NCI-H2081 treated with DMSO at 0.1 percent for 48 hours (cell line): Measurements from ENCODE around the gene MRPL9.

Source experiments
- DNase-seq: peaks from one replicate; lab custom pipeline; 2025; lab: John Stamatoyannopoulos, UW

MRPL9 gene

GRCh38 chr1:151762941-151763921, at the start of gene MRPL9:
MRPL9 (minus strand) TSS chr1:151763496; CDS start chr1:151763479, 17 bp downstream.
- DNase-seq: peak; percentile 15

- no peak for DNase-seq
Observed at GRCh38 chr1:151811181-151811580, 47.9 kb upstream of the MRPL9 start.

GRCh38 chr1:151809985-151810556, 46.8 kb upstream of the MRPL9 start:
- DNase-seq: no peak

- DNase-seq: no peak
Observed at GRCh38 chr1:151809290-151809984, 46.1 kb upstream of the MRPL9 start.

GRCh38 chr1:151807766-151808165, 44.5 kb upstream of the MRPL9 start:
- no peak for DNase-seq

- DNase-seq: no peak
Observed at GRCh38 chr1:151807131-151807530, 43.8 kb upstream of the MRPL9 start.

GRCh38 chr1:151806170-151806569, 42.9 kb upstream of the MRPL9 start:
- DNase-seq: no peak

- DNase-seq: no peak
Observed at GRCh38 chr1:151805066-151805820, 41.9 kb upstream of the MRPL9 start, which contains the start of gene LINGO4. LINGO4 (minus strand) TSS chr1:151805419; CDS start chr1:151802704, 2,715 bp downstream.

GRCh38 chr1:151803915-151804314, 40.6 kb upstream of the MRPL9 start:
- no peak for DNase-seq

- no peak for DNase-seq
Observed at GRCh38 chr1:151803164-151803563, 39.9 kb upstream of the MRPL9 start.

GRCh38 chr1:151802372-151802771, 39.1 kb upstream of the MRPL9 start:
- no peak for DNase-seq

- DNase-seq: no peak
Observed at GRCh38 chr1:151801846-151802245, 38.5 kb upstream of the MRPL9 start.

GRCh38 chr1:151801310-151801820, 38.1 kb upstream of the MRPL9 start:
- no peak for DNase-seq

GRCh38 chr1:151800830-151801229, 37.5 kb upstream of the MRPL9 start:
- no peak for DNase-seq

GRCh38 chr1:151799179-151800022, 36.1 kb upstream of the MRPL9 start:
- DNase-seq: no peak

- DNase-seq: no peak
Observed at GRCh38 chr1:151798571-151798970, 35.3 kb upstream of the MRPL9 start.

GRCh38 chr1:151790940-151791651, 27.8 kb upstream of the MRPL9 start:
- DNase-seq: no peak

GRCh38 chr1:151790071-151790939, 27.0 kb upstream of the MRPL9 start, which contains the start of gene TDRKH:
TDRKH (minus strand) TSS chr1:151790500; CDS start chr1:151783022, 7,478 bp downstream.
- DNase-seq: peak; percentile 100

GRCh38 chr1:151787689-151788088, 24.4 kb upstream of the MRPL9 start:
- DNase-seq: no peak
